GM21529 (cell line): ENCODE results near the gene VSIG2.

ENCODE experiments used
- ATAC-seq: cut with Tn5 transposase; IDR thresholded peaks from one replicate; pipeline ENCODE4 v1.9.1; 2021; ENCODE audit not compliant: unreplicated experiment

VSIG2 gene

GRCh38 chr11:124724979-124725718 is 26.9 kb downstream of the VSIG2 start:
- ATAC-seq, result peak; percentile 95

- no peak for ATAC-seq
Observed at GRCh38 chr11:124722176-124722575, 29.9 kb downstream of the VSIG2 start.

DNA sequence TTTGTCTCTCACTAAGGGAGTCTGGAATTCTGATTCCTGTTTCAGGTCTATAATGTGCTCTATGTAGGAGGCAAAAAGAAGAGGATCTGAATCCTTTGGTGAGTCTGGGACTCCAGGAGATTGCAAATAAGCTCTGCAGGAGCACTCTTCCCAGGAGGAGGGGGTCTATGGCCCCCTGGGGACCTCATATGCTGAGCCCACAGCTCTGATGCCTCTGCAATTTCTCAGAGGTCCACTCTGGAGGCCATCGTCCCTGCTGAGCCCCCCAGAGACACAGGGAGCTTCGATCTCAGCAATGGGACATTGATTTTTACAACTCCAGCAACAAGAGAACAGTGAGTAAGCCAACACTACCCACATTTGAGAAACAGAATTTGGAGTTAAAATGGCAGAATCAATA is 32.5 kb downstream of the VSIG2 start:
- no peak for ATAC-seq

GRCh38 chr11:124718801-124719200 is 33.3 kb downstream of the VSIG2 start:
- no peak for ATAC-seq

GRCh38 chr11:124717786-124718651 is 34.0 kb downstream of the VSIG2 start:
- ATAC-seq, result peak; percentile 41

- ATAC-seq, result peak; percentile 56
Observed at GRCh38 chr11:124717421-124717785, 34.7 kb downstream of the VSIG2 start.

- ATAC-seq, result no peak
Observed at GRCh38 chr11:124716591-124716990, 35.5 kb downstream of the VSIG2 start.

DNA sequence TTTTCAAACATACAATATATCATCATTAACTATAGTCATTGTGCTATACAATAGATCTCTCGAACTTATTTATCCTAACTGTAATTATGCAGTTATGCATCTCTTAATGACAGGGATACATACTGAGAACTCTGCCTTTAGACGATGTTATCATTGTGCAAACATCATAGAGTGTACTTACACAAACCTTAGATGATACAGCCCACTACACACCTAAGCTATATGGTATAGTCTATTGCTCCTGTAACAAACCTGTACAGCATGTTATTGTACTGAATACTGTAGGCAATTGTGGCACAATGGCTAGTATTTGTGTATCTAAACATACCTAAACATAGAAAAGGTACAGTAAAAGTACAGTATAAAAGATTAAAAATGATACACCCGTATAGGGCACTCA is 39.7 kb downstream of the VSIG2 start:
- no peak for ATAC-seq

- ATAC-seq, result no peak
Observed at GRCh38 chr11:124707829-124708228, 44.2 kb downstream of the VSIG2 start.

DNA sequence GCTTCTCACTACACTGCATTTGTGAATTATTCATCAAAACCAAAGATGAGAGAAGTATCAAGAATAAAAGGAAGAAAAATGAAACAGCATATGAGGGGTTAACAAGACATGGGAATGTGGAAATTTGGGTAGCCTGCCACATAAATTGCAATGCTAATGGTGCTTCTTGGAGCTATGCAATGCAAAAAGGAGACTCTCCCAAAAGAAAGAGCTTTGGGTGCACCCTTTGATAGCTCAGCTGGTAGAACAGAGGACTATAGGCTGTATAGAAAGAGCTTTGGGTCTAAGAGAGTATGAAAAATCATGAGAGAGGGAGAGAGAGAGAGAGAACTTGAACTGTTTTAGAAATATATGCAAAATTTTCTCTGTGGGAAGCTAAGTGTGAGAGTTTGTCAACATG is 52.0 kb downstream of the VSIG2 start:
- no peak for ATAC-seq

DNA sequence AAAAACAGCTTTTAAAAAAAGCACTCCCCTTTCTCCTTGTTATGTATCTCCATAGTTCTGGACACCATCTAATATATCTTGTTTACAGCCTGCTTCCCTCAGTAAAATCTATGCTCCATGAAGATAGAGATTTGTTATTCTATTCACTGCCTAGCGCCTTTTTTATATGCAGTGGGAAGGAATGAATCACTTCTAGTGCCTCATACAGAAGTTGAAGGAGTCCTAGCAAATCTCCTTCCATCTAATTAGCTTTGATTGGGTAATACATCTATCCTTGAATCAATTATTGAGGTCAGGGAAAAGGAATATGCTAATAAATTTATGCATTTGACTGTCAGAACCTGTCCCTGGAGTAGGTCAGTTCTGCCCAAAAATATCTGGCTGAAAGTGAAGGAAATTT is 52.5 kb downstream of the VSIG2 start:
- no peak for ATAC-seq
